Frontal cortex (tissue), 4 donors: ENCODE data around the gene STAP2. TPM values are rescaled to one million over a fixed set of nuclear protein-coding genes. Genes with fewer than 3 reads are reported as not detected.
"Not testable (repeated sequence)": the region's sequence is repeated elsewhere in the genome, so short reads cannot be mapped to it uniquely, and the experiment has no call there.

Source experiments
- DNase-seq, 2 donors: peaks; one replicate each; pipeline ENCODE4 v3.0.0; 2012; ENCODE audit warnings: low spot score in 2 of 2
- FAIRE-seq: peaks from 2 replicates; lab custom pipeline; 2012; peaks lifted over from hg19 to GRCh38; lab: Jason Lieb, UNC
- total RNA-seq: library from RNA; depleted of rRNA; stranded (reverse); fragments of >200 nt; gene quantifications from one replicate; pipeline ENCODE4 v1.2.3, GENCODE V29; 2014
- donor health status: control.
- donor health status: control.
- donor health status: control.

The STAP2 gene
- total RNA-seq, 1 donor from 2014 or later = 0.82 TPM

GRCh38 chr19:4360081-4360569 lies 21.5 kb upstream of the STAP2 start:
- DNase-seq = no peak
- FAIRE-seq = no peak

GRCh38 chr19:4359627-4360000 lies 21.0 kb upstream of the STAP2 start:
- FAIRE-seq = no peak

GRCh38 chr19:4358709-4359626 lies 20.3 kb upstream of the STAP2 start:
- FAIRE-seq (no peak), DNase-seq (no peak)

More at GRCh38 chr19:4359627-4360000, 21.0 kb upstream of the STAP2 start:
- no peak for DNase-seq

GRCh38 chr19:4357921-4358326 lies 19.3 kb upstream of the STAP2 start:
- FAIRE-seq (no peak), DNase-seq (no peak)

- DNase-seq (no peak), FAIRE-seq (no peak)
Measured at GRCh38 chr19:4357095-4357797, 18.6 kb upstream of the STAP2 start.

- DNase-seq = no peak
Measured at GRCh38 chr19:4354897-4355296, 16.3 kb upstream of the STAP2 start.

GRCh38 chr19:4354282-4354681 lies 15.7 kb upstream of the STAP2 start:
- no peak for FAIRE-seq
- no peak for DNase-seq

More at GRCh38 chr19:4354897-4355296, 16.3 kb upstream of the STAP2 start:
- no peak for FAIRE-seq

- no peak for FAIRE-seq
- DNase-seq = peak in 1 of 2 donors; percentile 71
Measured at GRCh38 chr19:4352701-4353121, 14.1 kb upstream of the STAP2 start.

- DNase-seq (peak in 1 of 2 donors; percentile 14), FAIRE-seq (no peak)
Measured at GRCh38 chr19:4350726-4351125, 12.1 kb upstream of the STAP2 start.

GRCh38 chr19:4350111-4350510 lies 11.5 kb upstream of the STAP2 start:
- FAIRE-seq = no peak
- DNase-seq = no peak

- DNase-seq = peak in 1 of 2 donors; percentile 10
Measured at GRCh38 chr19:4349225-4349624, 10.6 kb upstream of the STAP2 start.

GRCh38 chr19:4347521-4347920 lies 8.9 kb upstream of the STAP2 start:
- no peak for FAIRE-seq

More at GRCh38 chr19:4349225-4349624, 10.6 kb upstream of the STAP2 start:
- FAIRE-seq = not testable (repeated sequence)

GRCh38 chr19:4346020-4346383 lies 7.4 kb upstream of the STAP2 start:
- FAIRE-seq (no peak), DNase-seq (no peak)

More at GRCh38 chr19:4347521-4347920, 8.9 kb upstream of the STAP2 start:
- no peak for DNase-seq

- FAIRE-seq (no peak), DNase-seq (no peak)
Measured at GRCh38 chr19:4345342-4346019, 6.9 kb upstream of the STAP2 start.

GRCh38 chr19:4343370-4344307 lies 5.0 kb upstream of the STAP2 start, which contains the start of gene MPND:
MPND (plus strand) TSS chr19:4343562; CDS start chr19:4343594, 32 bp downstream.
- DNase-seq = peak; percentile 90 to 94
- no peak for FAIRE-seq

- peak; percentile 99 for FAIRE-seq
Measured at GRCh38 chr19:4342615-4343369, 4.2 kb upstream of the STAP2 start.

GRCh38 chr19:4342314-4342614 lies 3.6 kb upstream of the STAP2 start:
- no peak for FAIRE-seq
- no peak for DNase-seq

More at GRCh38 chr19:4342615-4343369, 4.2 kb upstream of the STAP2 start:
- DNase-seq = peak; percentile 87 to 88

- DNase-seq = no peak
- no peak for FAIRE-seq
Measured at GRCh38 chr19:4337906-4338440, 654 bp downstream of the STAP2 start.
